H1 (cell line): ENCODE results near the gene LPP.

Source experiments
- CREB1 ChIP-seq: IDR thresholded peaks from 2 replicates; pipeline ENCODE4 v1.6.1; 2012; ENCODE audit warnings: inconsistent platforms
- CTCF ChIP-seq, 3 experiments: IDR thresholded peaks; 1 replicate in 2 of 3; 2 replicates in 1 of 3; pipeline versions ENCODE4 v1.5.1 to v1.6.1; 2011; ENCODE audit warnings: low read length in 3 of 3, mild to moderate bottlenecking in 3 of 3, inconsistent platforms in 2 of 3, low read depth in 1 of 3, moderate library complexity in 1 of 3; ENCODE audit not compliant: insufficient read depth in 1 of 3; ENCODE audit errors: control extremely low read depth in 1 of 3
- POLR2A ChIP-seq, 2 experiments: IDR thresholded peaks; 1 replicate in 1 of 2; 2 replicates in 1 of 2; pipeline ENCODE4 v1.6.1; 2011; ENCODE audit warnings: low read depth in 2 of 2, low read length in 2 of 2, mild to moderate bottlenecking in 2 of 2; ENCODE audit errors: control extremely low read depth in 1 of 2
- RFX5 ChIP-seq: IDR thresholded peaks from 2 replicates; pipeline ENCODE4 v1.6.1; 2011; ENCODE audit warnings: low read depth, low read length, improper control_type of control experiment, borderline replicate concordance
- SP1 ChIP-seq: IDR thresholded peaks from 2 replicates; pipeline ENCODE4 v1.6.1; 2011; ENCODE audit warnings: low read depth, low read length
- YY1 ChIP-seq: IDR thresholded peaks from 2 replicates; pipeline ENCODE4 v1.6.1; 2011; ENCODE audit warnings: low read depth, mild to moderate bottlenecking, low read length

- no peak for TF ChIP-seq CTCF (IDR thresholded peaks at IDR 0.05; ENCODE audit: control extremely low read depth in 1 of 3, insufficient read depth in 1 of 3, low read depth in 1 of 3, low read length in 3 of 3)
- TF ChIP-seq YY1, result no peak
- no peak for TF ChIP-seq POLR2A (IDR thresholded peaks at IDR 0.05; ENCODE audit: control extremely low read depth in 1 of 2, low read depth in 2 of 2, low read length in 2 of 2)
- TF ChIP-seq SP1, result no peak
- no peak for TF ChIP-seq CREB1
- no peak for TF ChIP-seq RFX5
Observed at GRCh38 chr3:188631291-188632010, 477.5 kb downstream of the LPP start.
